ENCODE measurements around the gene ROPN1. TPM values are rescaled to one million over a fixed set of nuclear protein-coding genes. Genes with fewer than 3 reads are reported as not detected.

ROPN1 gene
- total and polyA plus RNA-seq, 10 donors = 0.06 TPM; not detected in 9

- no peaks in the 10 kb centered on the region for H3K4me1 ChIP-seq
- H3K36me3 ChIP-seq = peaks cover 0 to 83% (median 10%) of the 10 kb centered on the region in 6 donors
- intact Hi-C loops (cut with DNase I; ENCODE audit: low total_unique reads) = no loop called here
- 95 to 100% (median 98%) methylated on average over 2 to 3 of the region's 3 CpGs; no CpG with 5 or more reads in 1 of the 5 donors for WGBS, 5 donors
- H3K4me3 ChIP-seq = no peak overlapping the region
- TF ChIP-seq POLR2AphosphoS5 (IDR thresholded peaks at IDR 0.05) = no peak
- TF ChIP-seq CTCF (IDR thresholded peaks at IDR 0.05 in 8 of 11, conservative IDR thresholded peaks at IDR 0.05 in 3 of 11) = no peak
- no peak for TF ChIP-seq POLR2A (IDR thresholded peaks at IDR 0.05)
- DNase-seq = no peak
- no peaks in the 10 kb centered on the region for H3K27me3 ChIP-seq (replicated peaks in 1 of 7)
- no peak overlapping the region for H3K27ac ChIP-seq
- H3K9me3 ChIP-seq = peaks cover 0 to 51% (median 38%) of the 10 kb centered on the region in 8 donors
Measured at GRCh38 chr3:123919353-123919752, 72.6 kb downstream of the ROPN1 start.

Other genes with a start within 250 kb of the ROPN1 start
- gene MYLK, start 107.8 kb downstream of the ROPN1 start, total RNA-seq = 100 to 1,000 TPM; 117 to 343 (median 185) TPM
- 10 to 100 TPM; 11.1 to 23.2 (median 22.6) TPM for gene MYLK, start 107.8 kb downstream of the ROPN1 start, polyA plus RNA-seq
- 10 to 100 TPM; 23.3 to 53.9 (median 31.4) TPM for gene CCDC14, start 30.9 kb downstream of the ROPN1 start, total RNA-seq
- 10 to 100 TPM; 13.6 to 22.1 (median 17.0) TPM for gene CCDC14, start 30.9 kb downstream of the ROPN1 start, polyA plus RNA-seq
- gene KALRN, start 41.2 kb upstream of the ROPN1 start, total RNA-seq = 100 to 1,000 TPM in 6 of 7 donors, 10 to 100 TPM in 1; 83.9 to 235 (median 180) TPM
- gene KALRN, start 41.2 kb upstream of the ROPN1 start, polyA plus RNA-seq = 10 to 100 TPM in 1 of 3 donors, 1 to 10 TPM in 2; 6.3 to 19.6 (median 8.5) TPM

Data from spleen (tissue), 11 donors.